Activated gamma-delta T cell treated with Interleukin-2 at 50 U/mL for 16 hours (primary cell): Measurements from ENCODE around the gene TMPRSS9.
"Not testable (repeated sequence)": the region's sequence is repeated elsewhere in the genome, so short reads cannot be mapped to it uniquely, and the experiment has no call there.

Experiments
- DNase-seq: peaks from one replicate; pipeline ENCODE4 v3.0.0-alpha.2; 2020

TMPRSS9 gene

DNA sequence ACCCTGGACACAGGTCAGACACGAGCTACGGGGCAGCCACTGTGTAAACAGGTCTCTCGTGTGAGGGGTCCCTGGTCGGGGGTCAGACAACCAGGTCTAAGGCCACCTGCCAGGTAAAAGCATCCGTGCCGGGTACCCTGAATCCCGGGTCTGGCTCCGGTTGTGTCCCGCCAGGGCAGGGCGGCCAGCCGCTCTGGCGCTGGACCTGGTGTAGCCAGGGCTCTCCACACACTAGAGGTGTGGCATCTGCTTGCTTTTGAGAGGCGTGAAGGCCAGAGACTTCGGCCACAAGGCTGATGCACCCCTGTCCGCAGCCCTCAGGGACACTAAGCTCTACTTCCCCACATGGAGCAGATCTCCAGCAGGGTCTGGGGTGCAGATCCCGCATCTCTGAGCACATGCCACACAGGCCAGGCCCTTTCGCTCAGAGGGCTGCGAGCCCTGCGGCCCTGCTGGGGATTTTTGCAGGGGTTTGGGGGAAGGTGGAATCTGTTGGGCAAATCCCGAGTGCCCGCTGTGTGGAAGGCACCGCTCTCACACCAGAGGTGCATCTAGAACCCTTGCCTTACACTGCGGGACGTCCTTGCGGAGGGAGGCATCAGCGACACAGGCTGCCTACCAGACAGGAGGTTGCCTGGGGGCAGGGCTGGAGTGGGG is 81.2 kb downstream of the TMPRSS9 start:
- no peak for DNase-seq

DNA sequence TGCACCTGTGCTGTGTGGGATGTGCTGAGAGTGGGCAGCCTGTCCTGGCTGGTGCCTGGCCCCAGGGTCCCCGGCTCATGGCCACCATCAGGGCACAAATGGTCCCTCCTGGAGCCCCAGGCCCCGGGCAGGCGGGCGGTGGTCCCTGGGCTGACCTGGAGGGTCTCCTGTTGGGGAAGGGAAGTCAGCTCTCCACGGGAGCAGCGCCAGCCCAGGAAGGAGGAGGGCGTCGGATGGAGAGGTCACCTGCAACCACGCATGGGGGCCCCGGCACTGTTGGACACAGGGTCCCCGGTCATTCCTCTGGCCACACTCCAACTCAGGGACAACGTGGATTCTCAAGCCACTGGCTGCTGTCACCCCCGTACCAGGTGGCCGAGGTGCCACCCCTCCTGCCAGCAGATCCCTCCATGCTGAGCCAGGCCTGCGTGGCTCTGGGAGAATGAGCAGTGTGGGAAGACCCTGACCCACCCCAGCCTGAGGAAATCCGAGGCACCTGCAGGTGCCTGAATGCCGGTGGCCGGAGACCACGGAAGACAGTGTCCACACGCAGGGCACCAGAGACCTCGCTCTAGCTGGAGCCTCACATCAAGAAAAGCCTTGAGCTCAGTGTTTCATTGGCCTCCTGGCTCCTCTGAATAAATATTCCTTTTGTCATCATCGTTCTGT is 83.2 kb downstream of the TMPRSS9 start:
- no peak for DNase-seq

DNA sequence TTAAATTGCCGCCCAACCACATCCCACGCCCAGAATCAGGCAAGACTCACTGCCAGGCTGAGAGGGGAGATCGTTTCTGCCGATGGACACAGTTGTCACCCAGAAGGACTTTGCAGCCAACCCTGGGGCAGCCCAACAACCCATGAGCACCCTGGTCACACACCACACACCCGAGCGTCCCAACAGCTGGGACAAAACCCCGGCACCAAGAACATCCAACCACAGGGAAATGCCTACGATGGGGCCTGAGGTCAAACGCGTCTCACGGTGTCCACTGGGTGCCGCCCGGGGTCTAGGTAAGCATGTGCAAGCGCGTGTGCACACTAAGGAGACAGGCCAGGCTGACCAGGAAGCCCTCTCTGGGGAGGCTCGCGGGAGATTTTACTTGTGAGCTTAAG is 83.7 kb downstream of the TMPRSS9 start:
- no peak for DNase-seq

DNA sequence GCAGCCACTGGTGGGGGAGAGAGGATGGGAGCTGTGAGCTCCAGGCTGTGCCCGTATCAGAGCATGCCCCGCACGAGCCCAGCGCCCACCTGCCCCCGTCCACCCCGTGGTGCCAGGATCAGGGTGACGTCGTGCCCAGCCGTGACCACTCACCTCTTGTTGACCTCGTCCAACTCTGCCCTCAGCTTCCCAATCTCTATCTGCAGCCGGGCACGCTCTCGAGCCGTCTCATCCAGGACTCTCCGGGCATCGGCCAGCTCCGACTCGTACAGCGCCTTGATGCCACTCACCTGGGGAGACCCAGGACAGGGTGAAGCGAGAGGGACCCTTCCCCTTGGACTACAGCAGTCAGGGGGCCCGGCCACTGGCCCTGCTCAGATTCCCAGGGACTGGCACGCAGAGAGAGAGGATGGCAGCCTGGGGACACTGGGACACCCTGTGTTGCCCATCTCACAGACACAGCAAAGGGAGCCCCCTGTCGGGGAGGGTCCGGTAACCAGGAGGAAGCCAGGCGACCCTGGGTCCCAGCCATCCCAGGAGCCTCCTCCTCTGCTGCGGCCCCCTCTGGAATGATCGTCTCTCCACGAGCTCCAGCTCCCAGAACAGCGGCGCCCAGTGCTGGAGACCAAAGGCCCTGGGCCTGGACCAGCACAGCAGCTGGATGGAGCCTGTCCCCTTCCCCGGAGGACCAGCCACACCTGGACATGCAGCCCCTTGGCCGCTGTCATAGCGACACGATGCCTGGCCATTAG is 84.4 kb downstream of the TMPRSS9 start:
- DNase-seq, result no peak

DNA sequence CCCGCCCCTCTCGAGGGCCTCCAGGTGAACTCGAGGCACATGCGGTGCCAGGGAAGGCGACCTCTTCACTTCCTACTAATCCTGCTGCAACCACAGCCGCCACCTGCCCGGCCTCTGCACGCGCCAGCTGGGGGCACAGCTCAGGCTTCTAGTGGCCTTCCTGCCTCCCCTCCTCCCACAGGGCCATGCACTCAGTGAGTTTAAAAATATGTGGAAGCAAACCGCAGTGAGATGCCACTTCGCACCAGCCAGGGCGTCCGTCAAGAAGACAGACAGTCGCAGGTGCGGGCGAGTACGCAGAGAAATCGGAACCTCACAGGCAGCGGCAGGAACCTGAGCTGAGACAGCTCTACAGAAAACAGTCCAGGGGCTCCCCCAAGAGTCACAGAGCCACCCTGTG is 86.3 kb downstream of the TMPRSS9 start:
- no peak for DNase-seq

DNA sequence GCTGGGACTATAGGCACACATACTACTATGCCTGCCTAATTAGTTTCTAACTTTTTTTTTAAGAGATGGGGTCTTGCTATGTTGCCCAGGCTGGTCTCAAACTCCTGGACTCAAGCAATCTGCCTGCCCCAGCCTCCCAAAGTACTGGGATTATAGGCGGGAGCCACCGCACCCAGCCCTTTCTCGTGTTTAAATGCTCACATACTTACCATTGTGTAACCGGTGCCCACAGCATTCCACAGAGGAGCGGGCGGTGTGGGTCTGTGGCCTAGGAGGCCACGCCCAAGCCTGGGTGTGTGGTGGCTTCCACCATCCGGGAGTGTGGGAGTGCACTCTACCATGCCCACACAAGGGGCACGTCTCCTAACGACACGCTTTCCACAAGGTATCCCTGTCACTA is 89.0 kb downstream of the TMPRSS9 start:
- DNase-seq, result no peak

DNA sequence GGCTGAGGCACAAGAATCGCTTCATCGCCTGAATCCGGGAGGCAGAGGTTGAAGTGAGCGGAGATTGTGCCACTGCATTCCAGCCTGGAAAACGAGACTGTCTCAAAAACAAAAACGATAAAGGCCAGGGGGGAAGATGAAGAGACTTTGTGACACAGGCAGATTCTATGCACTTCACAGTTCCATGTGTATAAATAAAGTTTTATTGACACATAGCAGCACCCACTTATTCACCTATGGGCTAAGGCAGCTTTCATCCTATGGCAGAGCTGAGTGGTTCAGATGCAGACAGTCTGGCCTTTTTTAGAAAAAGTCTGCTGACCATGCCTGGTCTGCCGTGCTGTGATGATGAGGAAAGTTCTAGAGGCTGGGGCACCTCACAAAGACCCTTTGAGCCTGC is 91.1 kb downstream of the TMPRSS9 start:
- DNase-seq, result no peak

DNA sequence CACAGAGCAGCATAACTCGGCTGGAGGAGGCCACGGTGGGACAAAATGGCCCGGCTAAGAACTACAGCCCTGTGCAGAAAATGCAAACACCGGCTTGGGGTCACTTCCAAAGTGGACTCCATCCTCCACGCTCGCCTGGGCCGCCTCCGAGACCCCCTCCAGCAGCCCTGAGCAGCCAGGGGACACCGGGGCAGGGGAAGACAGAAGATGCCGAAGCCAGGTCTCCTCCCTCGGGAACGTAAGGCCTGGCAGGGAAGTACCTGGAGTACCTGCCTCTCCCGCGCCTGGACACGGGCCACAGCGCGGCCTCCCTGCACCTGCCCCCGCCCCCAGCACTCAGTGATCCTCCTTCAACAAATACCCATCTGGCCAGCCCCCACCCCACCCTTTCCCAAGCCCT is 91.7 kb downstream of the TMPRSS9 start:
- no peak for DNase-seq

DNA sequence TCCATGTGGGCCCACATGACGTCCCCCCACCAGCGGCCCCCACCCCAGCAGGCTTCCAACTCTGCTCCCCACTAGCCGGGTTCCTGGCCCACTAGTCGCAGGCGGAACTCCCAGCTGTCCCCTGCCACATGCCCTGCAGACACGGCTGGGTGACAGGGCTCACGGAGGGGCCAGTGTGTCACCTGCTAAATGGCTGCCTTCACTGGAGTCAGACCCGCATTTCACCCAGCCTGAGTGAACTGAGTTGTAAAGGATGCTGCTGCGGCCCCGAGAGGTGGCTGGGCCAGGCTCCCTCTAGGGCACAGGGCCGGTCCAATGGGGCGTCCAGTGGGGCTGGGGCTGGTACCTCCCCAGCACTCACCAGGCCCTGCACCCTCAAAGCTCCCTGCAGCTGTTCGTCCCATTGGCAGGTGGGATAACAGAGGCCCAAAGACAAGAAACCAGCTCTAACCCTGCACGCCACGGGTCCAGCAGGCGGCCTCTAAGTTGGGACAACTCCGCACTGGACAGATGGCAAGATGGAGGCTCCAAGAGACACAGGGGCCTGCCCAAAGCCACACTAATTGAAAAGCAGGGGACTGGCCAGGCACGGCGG is 93.5 kb downstream of the TMPRSS9 start:
- DNase-seq, result no peak

DNA sequence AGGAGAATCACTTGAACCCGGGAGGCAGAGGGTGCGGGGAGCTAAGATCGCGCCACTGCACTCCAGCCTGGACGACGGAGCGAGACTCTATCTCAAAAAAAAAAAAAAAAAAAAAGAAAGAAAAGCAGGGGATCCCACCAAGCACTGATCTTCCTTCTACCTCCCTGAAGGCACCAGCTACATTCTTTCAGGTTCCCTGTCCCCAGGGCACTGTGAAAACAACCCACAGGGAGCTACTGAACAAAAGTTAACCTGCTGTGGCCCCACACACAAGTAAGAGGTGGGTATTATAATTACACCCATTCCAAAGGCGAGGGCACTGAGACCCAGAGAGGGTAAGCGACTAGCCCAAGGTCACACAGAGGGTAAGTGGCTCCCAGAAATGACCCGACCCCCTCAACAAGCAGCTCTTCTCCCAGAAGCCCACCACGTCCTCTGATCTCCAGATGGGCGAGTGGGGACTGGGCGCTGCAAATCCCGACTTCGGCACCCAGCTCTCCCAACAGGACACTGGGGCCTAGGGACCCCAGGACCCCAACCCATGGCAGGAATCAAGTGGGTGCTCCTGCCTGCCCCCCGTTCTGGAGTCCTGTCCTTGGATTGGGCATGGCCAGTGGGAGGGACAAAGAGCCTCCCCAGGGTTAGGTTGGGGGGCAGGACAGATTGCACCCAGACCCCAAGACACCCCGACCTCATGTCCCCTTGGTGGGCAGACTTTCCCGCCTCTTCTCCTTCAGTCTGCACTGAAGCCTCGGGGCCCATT is 94.3 kb downstream of the TMPRSS9 start:
- no peak for DNase-seq

DNA sequence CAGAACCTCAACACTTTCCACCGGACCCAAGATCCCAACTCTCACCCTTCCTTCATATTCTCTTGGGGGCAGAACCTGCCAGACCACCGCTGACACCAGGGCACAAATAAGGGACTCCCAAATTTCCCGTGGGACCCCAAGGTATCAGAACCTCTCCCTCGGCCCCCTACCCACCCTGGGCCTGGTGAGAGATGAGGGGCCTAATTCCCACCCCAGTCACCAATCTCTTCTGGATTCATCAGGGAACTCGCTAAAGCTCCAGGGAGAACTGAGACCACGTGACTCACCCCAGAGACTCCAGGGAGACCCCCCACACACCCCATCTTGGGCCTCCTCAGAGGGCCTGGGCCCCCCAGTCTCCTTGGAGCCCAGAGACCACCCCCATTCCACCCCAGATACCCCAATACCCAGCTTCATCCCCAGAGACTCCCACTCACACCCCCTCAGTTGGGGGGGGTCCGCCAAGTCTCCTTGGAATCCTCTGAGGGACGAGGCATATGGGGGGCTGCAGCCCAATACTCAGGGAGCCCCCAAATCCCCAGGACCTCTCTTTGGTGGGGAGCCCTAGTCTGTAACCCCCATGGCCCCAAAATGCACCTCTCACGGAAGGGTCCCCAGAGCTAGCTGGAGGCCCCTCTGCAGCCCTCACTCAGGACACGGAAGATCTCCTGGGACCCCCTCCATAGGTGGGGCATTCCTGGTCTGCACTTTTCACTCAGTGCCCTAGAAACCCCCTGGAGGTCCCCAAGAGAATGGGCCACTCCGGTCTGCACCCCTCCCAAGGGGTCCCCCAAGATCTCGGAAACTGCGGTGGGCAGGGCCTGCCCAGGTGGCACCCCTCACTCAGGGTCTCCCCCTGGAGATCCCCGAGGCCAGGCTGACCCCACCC is 95.1 kb downstream of the TMPRSS9 start:
- DNase-seq, result no peak

DNA sequence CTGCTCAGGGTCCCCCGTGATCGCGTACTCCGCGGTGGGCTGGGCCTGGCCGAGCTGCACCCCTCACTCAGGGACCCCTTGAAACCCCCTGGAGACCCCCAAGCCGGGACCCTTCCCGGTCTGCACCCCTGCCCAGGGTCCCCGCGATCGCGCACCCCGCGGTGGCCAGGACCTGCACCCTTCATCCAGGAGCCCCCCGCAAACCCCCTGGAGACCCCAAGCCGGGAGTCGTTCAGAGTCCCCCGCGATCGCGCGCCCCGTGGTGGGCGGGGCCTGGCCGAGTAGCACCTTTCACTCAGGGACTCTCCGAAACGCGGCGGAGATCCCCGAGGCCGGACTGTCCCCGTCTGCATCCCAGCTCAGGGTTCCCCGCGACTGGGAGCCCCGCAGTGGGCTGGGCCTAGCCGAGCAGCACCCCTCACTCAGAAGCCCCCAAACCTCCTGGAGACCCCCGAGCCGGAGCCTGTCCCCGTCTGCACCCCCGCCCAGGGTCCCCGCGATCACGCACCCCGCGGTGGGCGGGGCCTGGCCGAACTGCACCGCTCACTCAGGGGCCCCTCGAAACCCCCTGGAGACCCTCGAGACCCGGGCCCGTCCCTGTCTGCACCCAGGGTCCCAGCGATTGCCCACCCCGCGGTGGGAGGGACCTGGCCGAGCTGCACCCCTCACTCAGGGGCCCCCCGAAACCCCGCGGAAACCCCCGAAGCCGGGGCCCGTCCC is 95.9 kb downstream of the TMPRSS9 start:
- DNase-seq, result peak; percentile 38

DNA sequence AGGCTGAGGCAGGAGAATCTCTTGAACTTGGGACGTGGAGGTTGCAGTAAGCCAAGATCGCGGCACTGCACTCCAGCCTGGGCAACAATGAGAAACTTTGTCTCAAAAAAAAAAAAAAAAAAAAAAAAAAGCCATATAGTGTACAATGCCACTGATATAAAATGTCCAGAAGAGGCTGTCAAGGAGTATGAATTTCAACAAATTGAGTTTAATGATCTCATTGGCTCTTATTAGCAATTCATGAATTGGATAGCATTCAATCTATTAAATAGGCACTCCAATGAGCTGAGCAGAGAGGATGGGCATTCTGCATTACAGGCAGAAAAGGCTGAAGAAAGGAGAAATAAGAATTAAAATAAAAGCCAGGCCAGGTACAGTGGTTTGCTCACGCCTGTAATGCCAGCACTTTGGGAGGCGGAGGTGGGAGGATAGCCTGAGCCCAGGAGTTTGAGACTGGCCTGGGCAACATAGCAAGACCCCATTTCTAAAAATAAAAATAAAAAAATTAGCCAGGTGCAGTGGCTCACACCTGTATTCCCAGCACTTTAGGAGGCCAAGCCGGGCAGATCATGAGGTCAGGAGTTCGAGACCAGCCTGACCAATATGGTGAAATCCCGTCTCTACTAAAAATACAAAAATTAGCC is 97.5 kb downstream of the TMPRSS9 start:
- no peak for DNase-seq

DNA sequence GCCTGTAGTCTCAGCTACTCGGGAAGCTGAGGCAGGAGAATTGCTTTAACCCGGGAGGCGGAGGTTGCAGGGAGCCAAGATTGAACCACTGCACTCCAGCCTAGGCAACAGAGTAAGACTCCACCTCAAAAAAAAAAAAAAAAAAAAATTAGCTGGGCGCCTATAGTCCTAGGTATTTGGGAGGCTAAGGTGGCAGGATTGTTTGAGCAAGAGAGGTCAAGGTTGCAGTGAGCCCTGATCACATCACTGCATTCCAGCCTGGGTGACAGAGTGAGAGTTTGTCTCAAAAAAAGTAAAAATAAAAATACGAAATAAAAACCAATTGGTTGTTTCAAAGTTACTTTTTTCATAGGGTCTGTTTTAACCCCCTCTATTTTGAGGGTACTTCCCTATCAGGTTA is 98.0 kb downstream of the TMPRSS9 start:
- no peak for DNase-seq

DNA sequence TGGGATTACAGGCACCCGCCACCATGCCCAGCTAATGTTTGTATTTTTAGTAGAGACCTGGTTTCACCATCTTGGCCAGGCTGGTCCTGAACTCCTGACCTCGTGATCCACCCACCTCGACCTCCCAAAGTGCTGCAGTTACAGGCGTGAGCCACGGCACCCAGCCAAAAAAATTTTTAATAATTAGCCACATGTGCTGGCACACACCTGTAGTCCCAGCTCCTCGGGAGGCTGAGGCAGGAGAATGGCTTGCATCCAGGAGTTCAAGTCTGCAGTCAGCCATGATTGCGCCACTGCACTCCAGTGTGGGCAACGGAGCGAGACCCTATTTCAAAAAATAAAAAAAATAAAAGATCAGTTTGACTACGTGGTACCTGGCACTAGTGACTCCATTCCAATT is 98.7 kb downstream of the TMPRSS9 start:
- not testable (repeated sequence) for DNase-seq

DNA sequence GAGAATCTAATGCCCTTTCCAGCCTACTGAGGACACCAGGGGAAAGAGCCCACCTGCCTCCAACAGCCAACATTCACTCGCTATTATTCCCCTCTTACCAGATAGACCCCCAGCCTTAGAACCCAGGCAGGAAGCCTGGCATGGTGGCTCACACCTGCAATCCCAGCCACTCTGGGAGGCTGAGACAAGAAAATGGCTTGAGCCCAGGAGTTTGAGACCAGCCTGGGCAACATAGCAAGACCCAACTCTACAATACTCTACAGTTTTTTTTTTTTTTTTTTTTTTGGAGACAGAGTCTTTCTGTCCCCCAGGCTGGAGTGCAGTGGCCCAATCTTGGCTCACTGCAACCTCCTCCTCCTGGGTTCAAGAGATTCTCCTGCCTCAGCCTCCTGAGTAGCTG is 100.2 kb downstream of the TMPRSS9 start:
- no peak for DNase-seq

DNA sequence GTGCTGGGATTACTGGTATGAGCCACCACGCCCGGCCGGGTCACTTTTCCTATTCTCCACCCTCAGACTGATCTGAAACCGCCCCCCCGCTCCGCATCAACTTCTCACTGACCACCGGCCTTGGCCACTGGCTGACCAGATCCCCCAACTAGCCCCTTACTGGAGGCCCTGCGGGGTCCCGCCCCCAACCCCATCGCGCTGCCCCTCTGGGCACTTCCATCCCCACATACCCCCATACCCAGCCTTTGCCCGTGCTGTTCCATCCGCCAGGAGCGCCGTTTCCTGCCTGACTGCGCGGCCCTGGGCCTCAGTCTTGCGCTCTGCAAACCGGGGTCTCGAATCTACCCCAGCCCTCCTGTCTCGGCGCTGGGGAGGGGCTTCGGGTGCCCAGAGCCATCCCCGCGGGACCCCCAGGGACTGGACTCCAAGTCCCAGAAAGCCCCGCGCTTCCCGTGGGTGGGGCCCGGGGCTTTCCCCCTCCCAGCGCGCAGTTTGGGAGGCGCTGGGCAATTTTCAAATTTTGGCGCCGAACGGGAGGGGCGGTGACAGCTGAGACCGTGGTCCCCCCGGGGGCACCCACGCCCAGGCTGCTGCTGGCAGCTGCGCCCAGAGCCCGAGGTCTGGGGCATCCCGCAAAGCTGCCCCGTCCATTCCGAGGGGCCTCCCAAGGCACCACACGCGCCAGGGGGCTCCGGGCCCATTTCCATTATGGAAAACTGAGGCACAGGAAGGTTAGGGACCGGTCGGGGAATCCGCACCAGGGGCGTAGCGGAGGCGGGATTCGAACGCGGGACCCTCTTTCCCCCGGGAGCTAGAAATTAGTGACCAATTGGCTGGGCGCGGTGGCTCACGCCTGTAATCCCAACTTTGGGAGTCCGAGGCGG is 101.9 kb downstream of the TMPRSS9 start:
- peak; percentile 39 for DNase-seq

DNA sequence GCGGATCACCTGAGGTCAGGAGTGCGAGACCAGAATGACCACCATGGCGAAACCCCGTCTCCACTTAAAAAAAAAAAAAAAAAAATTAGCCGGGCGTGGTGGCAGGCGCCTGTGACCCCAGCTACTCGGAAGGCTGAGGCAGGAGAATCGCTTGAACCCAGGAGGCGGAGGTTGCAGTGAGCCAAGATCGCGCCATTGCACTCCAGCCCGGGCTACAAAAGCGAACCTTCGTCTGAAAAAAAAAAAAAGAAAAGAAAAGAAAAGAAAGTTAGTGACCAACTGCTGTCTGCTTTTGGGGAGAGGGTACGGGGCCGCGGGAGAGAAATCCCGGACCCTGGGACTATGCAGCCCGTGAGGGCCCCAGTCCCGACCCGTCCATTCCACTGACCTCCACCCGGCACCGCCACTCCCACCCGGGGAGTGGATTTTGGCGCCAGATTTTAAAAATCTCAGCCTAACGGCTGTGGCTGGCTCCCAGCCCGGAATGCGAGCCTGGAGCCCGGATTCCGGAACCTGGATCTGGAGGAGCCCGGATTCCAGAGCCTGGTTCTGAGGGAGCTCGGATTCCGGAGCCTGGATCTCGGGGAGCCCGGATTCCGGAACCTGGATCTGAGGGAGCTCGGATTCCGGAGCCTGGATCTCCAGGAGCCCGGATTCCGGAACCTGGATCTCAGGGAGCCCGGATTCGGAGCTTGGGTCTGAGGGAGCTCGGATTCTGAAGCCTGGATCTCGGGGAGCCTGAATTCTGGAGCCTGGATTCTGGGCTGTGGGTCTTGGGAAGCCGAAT is 102.8 kb downstream of the TMPRSS9 start:
- no peak for DNase-seq

DNA sequence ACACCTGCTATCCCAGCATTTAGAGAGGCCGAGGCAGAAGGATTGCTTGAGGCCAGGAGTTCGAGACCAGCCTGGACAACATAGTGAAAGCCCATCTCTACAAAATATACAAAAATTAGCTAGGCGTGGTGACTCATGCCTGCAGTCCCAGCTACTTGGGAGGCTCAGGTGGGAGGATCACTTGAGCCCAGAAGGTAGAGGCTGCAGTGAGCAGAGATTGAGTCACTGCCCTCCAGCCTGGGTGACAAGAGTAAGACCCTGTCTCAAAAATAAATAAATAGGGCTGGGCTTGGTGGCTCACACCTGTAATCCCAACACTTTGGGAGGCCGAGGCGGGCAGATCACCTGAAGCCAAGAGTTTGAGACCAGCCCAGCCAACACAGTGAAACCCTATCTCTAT is 103.6 kb downstream of the TMPRSS9 start:
- not testable (repeated sequence) for DNase-seq
